ENCODE data around the gene CDH23.

- TF ChIP-seq CTCF (IDR thresholded peaks at IDR 0.05) = no peak
- no peak for TF ChIP-seq POLR2AphosphoS5 (IDR thresholded peaks at IDR 0.05)
These were observed 402.4 kb downstream of the CDH23 start for GRCh38 chr10:71799112-71799511.
